Parathyroid adenoma (tissue), 2 donors: ENCODE measurements around the gene CEACAM16.
"Not testable (repeated sequence)": the region's sequence is repeated elsewhere in the genome, so short reads cannot be mapped to it uniquely, and the experiment has no call there.

Source experiments
- H2AFZ ChIP-seq: fragments of 300-600 bp; sonication (generic); one replicate; pipeline ENCODE4 v1.7.0; 2017; ENCODE audit warnings: antibody characterized with exemption, mild to moderate bottlenecking
- H3K27ac ChIP-seq: fragments of 300-600 bp; sonication (generic); one replicate; pipeline ENCODE4 v1.7.0; 2017
- H3K27me3 ChIP-seq: fragments of 300-600 bp; sonication (generic); one replicate; pipeline ENCODE4 v1.7.0; 2017; ENCODE audit warnings: low read length; ENCODE audit not compliant: control insufficient read depth, insufficient read depth
- H3K36me3 ChIP-seq: fragments of 300-600 bp; sonication (generic); one replicate; pipeline ENCODE4 v1.7.0; 2017; ENCODE audit warnings: low read length; ENCODE audit not compliant: control insufficient read depth, insufficient read depth
- H3K4me1 ChIP-seq: fragments of 300-600 bp; sonication (generic); one replicate; pipeline ENCODE4 v1.7.0; 2017; ENCODE audit warnings: control low read depth
- H3K4me2 ChIP-seq: fragments of 300-600 bp; sonication (generic); one replicate; pipeline ENCODE4 v1.7.0; 2017; ENCODE audit warnings: low read length
- H3K4me3 ChIP-seq: fragments of 300-600 bp; sonication (generic); one replicate; pipeline ENCODE4 v1.7.0; 2017; ENCODE audit warnings: low read depth, low read length
- H3K79me2 ChIP-seq: fragments of 300-600 bp; sonication (generic); one replicate; pipeline ENCODE4 v1.7.0; 2017; ENCODE audit warnings: control low read depth
- H3K9ac ChIP-seq: fragments of 300-600 bp; sonication (generic); one replicate; pipeline ENCODE4 v1.7.0; 2017; ENCODE audit warnings: mild to moderate bottlenecking
- H3K9me3 ChIP-seq: fragments of 300-600 bp; sonication (generic); one replicate; pipeline ENCODE4 v1.7.0; 2017; ENCODE audit warnings: low read length; ENCODE audit not compliant: control insufficient read depth
- CTCF ChIP-seq: fragments of 300-600 bp; sonication (generic); IDR thresholded peaks from one replicate; pipeline ENCODE4 v1.7.0; 2017; ENCODE audit warnings: antibody characterized with exemption, mild to moderate bottlenecking
- donor health status: primary hyperparathyroidism.

Gene CEACAM16

GRCh38 chr19:44666852-44667556 is 31.9 kb upstream of the CEACAM16 start:
- no peak overlapping the region for H2AFZ ChIP-seq
- H3K4me1 ChIP-seq = no peaks in the 10 kb centered on the region
- H3K79me2 ChIP-seq = no peaks in the 10 kb centered on the region
- no peaks in the 10 kb centered on the region for H3K27me3 ChIP-seq
- H3K9me3 ChIP-seq = no peaks in the 10 kb centered on the region
- H3K9ac ChIP-seq = no peak overlapping the region
- no peak overlapping the region for H3K4me2 ChIP-seq
- no peak for TF ChIP-seq CTCF
- H3K4me3 ChIP-seq = no peak overlapping the region
- H3K36me3 ChIP-seq = no peaks in the 10 kb centered on the region
- no peak overlapping the region for H3K27ac ChIP-seq

- no peak for TF ChIP-seq CTCF
- H3K79me2 ChIP-seq = no peaks in the 10 kb centered on the region
- no peaks in the 10 kb centered on the region for H3K9me3 ChIP-seq
- H3K27me3 ChIP-seq = no peaks in the 10 kb centered on the region
- H3K4me1 ChIP-seq = no peaks in the 10 kb centered on the region
- no peak overlapping the region for H3K27ac ChIP-seq
- no peaks in the 10 kb centered on the region for H3K36me3 ChIP-seq
- H3K9ac ChIP-seq = no peak overlapping the region
- no peak overlapping the region for H2AFZ ChIP-seq
- no peak overlapping the region for H3K4me2 ChIP-seq
- H3K4me3 ChIP-seq = no peak overlapping the region
Observed at GRCh38 chr19:44668985-44669764, 29.8 kb upstream of the CEACAM16 start.

DNA sequence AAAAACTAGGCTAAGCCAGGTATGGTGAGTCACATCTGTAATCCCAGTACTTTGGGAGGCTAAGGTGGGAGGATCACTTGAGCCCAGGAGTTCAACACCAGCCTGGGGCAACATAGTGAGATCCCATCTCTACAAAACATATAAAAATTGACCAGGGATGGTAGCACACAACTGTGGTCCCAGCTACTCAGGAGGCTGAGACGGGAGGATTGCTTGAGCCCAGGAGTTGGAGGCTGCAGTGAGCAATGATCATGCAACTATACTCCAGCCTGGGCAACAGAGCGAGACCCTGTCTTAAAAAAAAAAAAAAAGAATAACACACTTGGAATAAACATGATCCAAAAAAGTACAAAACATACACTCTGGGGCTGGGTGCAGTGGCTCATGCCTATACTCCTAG is 28.9 kb upstream of the CEACAM16 start:
- H3K9me3 ChIP-seq, H3K27me3 ChIP-seq, H2AFZ ChIP-seq, H3K4me2 ChIP-seq, H3K27ac ChIP-seq, H3K79me2 ChIP-seq, H3K36me3 ChIP-seq, H3K4me3 ChIP-seq, H3K9ac ChIP-seq, H3K4me1 ChIP-seq: not testable (repeated sequence)

- no peak within 1 kb of the TSS for H3K4me3 ChIP-seq
- H3K4me2 ChIP-seq = no peak within 1 kb of the TSS
- H3K27ac ChIP-seq = no peak within 1 kb of the TSS
- TF ChIP-seq CTCF = no peak
- no peaks in the 10 kb centered on the region for H3K9me3 ChIP-seq
- H3K4me1 ChIP-seq = no peaks in the 10 kb centered on the region
- no peaks in the 10 kb centered on the region for H3K36me3 ChIP-seq
- no peak within 1 kb of the TSS for H2AFZ ChIP-seq
- no peak within 1 kb of the TSS for H3K9ac ChIP-seq
- no peaks in the 10 kb centered on the region for H3K27me3 ChIP-seq
- H3K79me2 ChIP-seq = no peaks in the 10 kb centered on the region
Observed at GRCh38 chr19:44671400-44671799, 27.6 kb upstream of the CEACAM16 start, which contains the start of gene CEACAM19. TSS of gene CEACAM19 (plus strand) at chr19:44671482. CDS start at chr19:44671932, 450 bp downstream.

- Histone ChIP-seq H3K9me3 (no peaks in the 10 kb centered on the region), H3K4me1 (no peaks in the 10 kb centered on the region), H3K79me2 (no peaks in the 10 kb centered on the region), H3K27me3 (no peaks in the 10 kb centered on the region), H3K27ac (no peak overlapping the region), H3K4me3 (no peak overlapping the region), H3K36me3 (no peaks in the 10 kb centered on the region), H3K9ac (no peak overlapping the region), H2AFZ (no peak overlapping the region), H3K4me2 (no peak overlapping the region)
- no peak for TF ChIP-seq CTCF
Observed at GRCh38 chr19:44672226-44672625, 26.7 kb upstream of the CEACAM16 start.
